HEK293 (cell line): ENCODE data around the gene CPA4.

Source experiments
- GLI4 ChIP-seq: fragments of 450-650 bp; formaldehyde crosslinking; IDR thresholded peaks from 2 replicates; pipeline ENCODE4 v1.5.1; 2016; ENCODE audit warnings: missing biosample characterization, missing genetic modification characterization
- HOXC10 ChIP-seq: sonication (generic); formaldehyde crosslinking; IDR thresholded peaks from 2 replicates; pipeline ENCODE4 v1.8.1; 2023; ENCODE audit warnings: mild to moderate bottlenecking, missing genetic modification reagents
- KLF17 ChIP-seq: fragments of 450-650 bp; formaldehyde crosslinking; IDR thresholded peaks from 2 replicates; pipeline ENCODE4 v1.5.1; 2016; ENCODE audit warnings: missing biosample characterization, missing genetic modification characterization
- OSR2 ChIP-seq: fragments of 450-650 bp; formaldehyde crosslinking; IDR thresholded peaks from 2 replicates; pipeline ENCODE4 v1.5.1; 2016; ENCODE audit warnings: missing biosample characterization, missing genetic modification characterization
- SALL2 ChIP-seq: fragments of 450-650 bp; formaldehyde crosslinking; IDR thresholded peaks from 2 replicates; pipeline ENCODE4 v1.5.0; 2017; ENCODE audit warnings: missing biosample characterization, mild to moderate bottlenecking, missing genetic modification characterization, borderline replicate concordance
- SCRT1 ChIP-seq: fragments of 450-650 bp; formaldehyde crosslinking; IDR thresholded peaks from 2 replicates; pipeline ENCODE4 v1.5.1; 2016; ENCODE audit warnings: missing biosample characterization, missing genetic modification characterization, borderline replicate concordance
- SP2 ChIP-seq: fragments of 450-650 bp; formaldehyde crosslinking; IDR thresholded peaks from 2 replicates; pipeline ENCODE4 v1.5.1; 2016; ENCODE audit warnings: missing biosample characterization, missing genetic modification characterization
- TRIM28 ChIP-seq: IDR thresholded peaks from 2 replicates; pipeline ENCODE4 v1.6.1; 2011; ENCODE audit warnings: low read length, control low read depth, borderline replicate concordance
- ZBTB11 ChIP-seq: fragments of 450-650 bp; formaldehyde crosslinking; conservative IDR thresholded peaks from 2 replicates; pipeline ENCODE4 v1.5.1; 2016; ENCODE audit warnings: low read depth, missing biosample characterization, missing genetic modification characterization
- ZBTB26 ChIP-seq: fragments of 450-650 bp; formaldehyde crosslinking; optimal IDR thresholded peaks from 2 replicates; pipeline ENCODE3; 2016; ENCODE audit warnings: missing biosample characterization, mild to moderate bottlenecking, missing genetic modification characterization
- ZBTB6 ChIP-seq: fragments of 450-650 bp; formaldehyde crosslinking; IDR thresholded peaks from 2 replicates; pipeline ENCODE4 v1.5.1; 2017; ENCODE audit warnings: missing biosample characterization, missing genetic modification characterization
- ZNF169 ChIP-seq: fragments of 450-650 bp; formaldehyde crosslinking; IDR thresholded peaks from 2 replicates; pipeline ENCODE4 v1.5.1; 2016; ENCODE audit warnings: missing biosample characterization, missing genetic modification characterization
- ZNF175 ChIP-seq: fragments of 450-650 bp; formaldehyde crosslinking; IDR thresholded peaks from 2 replicates; pipeline ENCODE4 v1.5.1; 2016; ENCODE audit warnings: missing biosample characterization, missing genetic modification characterization
- ZNF311 ChIP-seq: fragments of 450-650 bp; formaldehyde crosslinking; IDR thresholded peaks from 2 replicates; pipeline ENCODE4 v1.5.1; 2017; ENCODE audit warnings: missing biosample characterization, missing genetic modification characterization, borderline replicate concordance
- ZNF366 ChIP-seq: fragments of 450-650 bp; formaldehyde crosslinking; conservative IDR thresholded peaks from 2 replicates; pipeline ENCODE4 v1.5.1; 2016; ENCODE audit warnings: missing biosample characterization, missing genetic modification characterization
- ZNF394 ChIP-seq: fragments of 450-650 bp; formaldehyde crosslinking; IDR thresholded peaks from 2 replicates; pipeline ENCODE4 v1.5.1; 2016; ENCODE audit warnings: missing biosample characterization, missing genetic modification characterization, mild to moderate bottlenecking, moderate library complexity, borderline replicate concordance
- ZNF473 ChIP-seq: fragments of 450-650 bp; formaldehyde crosslinking; IDR thresholded peaks from 2 replicates; pipeline ENCODE4 v1.5.1; 2017; ENCODE audit warnings: missing biosample characterization, missing genetic modification characterization
- ZNF488 ChIP-seq: fragments of 450-650 bp; formaldehyde crosslinking; IDR thresholded peaks from 2 replicates; pipeline ENCODE4 v1.5.1; 2016; ENCODE audit warnings: missing biosample characterization, missing genetic modification characterization
- ZNF518A ChIP-seq: fragments of 450-650 bp; formaldehyde crosslinking; conservative IDR thresholded peaks from 2 replicates; pipeline ENCODE4 v1.5.1; 2016; ENCODE audit warnings: low read depth, missing biosample characterization, missing genetic modification characterization
- ZNF621 ChIP-seq: fragments of 450-650 bp; formaldehyde crosslinking; IDR thresholded peaks from 2 replicates; pipeline ENCODE4 v1.5.1; 2017; ENCODE audit warnings: missing biosample characterization, missing genetic modification characterization
- ZNF639 ChIP-seq: fragments of 450-650 bp; formaldehyde crosslinking; IDR thresholded peaks from 2 replicates; pipeline ENCODE4 v1.5.1; 2016; ENCODE audit warnings: missing biosample characterization, missing genetic modification characterization

Gene CPA4

GRCh38 chr7:130365511-130366441 lies 72.8 kb downstream of the CPA4 start (continued):
- TF ChIP-seq ZNF518A (tag by site-specific recombination) (no peak), ZNF639 (tag by site-specific recombination) (peak; percentile 57), ZBTB11 (tag by site-specific recombination) (no peak), HOXC10 (CRISPR knock-in tag) (no peak), ZBTB6 (tag by site-specific recombination) (no peak), TRIM28 (no peak), OSR2 (tag by site-specific recombination) (peak; percentile 90), ZBTB26 (tag by site-specific recombination) (no peak), ZNF621 (tag by site-specific recombination) (no peak), ZNF169 (tag by site-specific recombination) (no peak), SP2 (no peak), SALL2 (tag by site-specific recombination) (no peak), ZNF473 (tag by site-specific recombination) (no peak), GLI4 (tag by site-specific recombination) (no peak), ZNF488 (no peak), KLF17 (peak; percentile 69), SCRT1 (tag by site-specific recombination) (peak; percentile 96), ZNF175 (tag by site-specific recombination) (no peak), ZNF394 (peak; percentile 53; the same call in 1 of the 2 replicates), ZNF366 (tag by site-specific recombination) (peak; percentile 81), ZNF311 (tag by site-specific recombination) (no peak)
